Stimulated activated CD8-positive, alpha-beta memory T cell treated with anti-CD3 and anti-CD28 coated beads, Interleukin-12 subunit alpha, Interleukin-12 subunit beta, amount 100 ng/mL, for 4 hours (primary cell): ENCODE data around the gene PLPPR5.

Experiments used
- DNase-seq: peaks from one replicate; pipeline ENCODE4 v3.0.0-alpha.2; 2020; ENCODE audit warnings: low read depth

Gene PLPPR5

GRCh38 chr1:98969798-98970490 is 34.7 kb downstream of the PLPPR5 start:
- DNase-seq: no peak

- no peak for DNase-seq
These were observed 37.5 kb downstream of the PLPPR5 start for GRCh38 chr1:98967122-98967521.

GRCh38 chr1:98965394-98965793 is 39.3 kb downstream of the PLPPR5 start:
- DNase-seq: no peak

- no peak for DNase-seq
These were observed 40.5 kb downstream of the PLPPR5 start for GRCh38 chr1:98964198-98964597.

GRCh38 chr1:98963064-98963758 is 41.5 kb downstream of the PLPPR5 start:
- DNase-seq: no peak

GRCh38 chr1:98962156-98962555 is 42.5 kb downstream of the PLPPR5 start:
- DNase-seq: no peak

- DNase-seq: no peak
These were observed 55.0 kb downstream of the PLPPR5 start for GRCh38 chr1:98949621-98950020.

- no peak for DNase-seq
These were observed 55.5 kb downstream of the PLPPR5 start for GRCh38 chr1:98949166-98949565.

GRCh38 chr1:98947071-98947470 is 57.6 kb downstream of the PLPPR5 start:
- DNase-seq: no peak

- no peak for DNase-seq
These were observed 64.0 kb downstream of the PLPPR5 start for GRCh38 chr1:98940722-98941079.

- no peak for DNase-seq
These were observed 64.5 kb downstream of the PLPPR5 start for GRCh38 chr1:98940069-98940721.

- no peak for DNase-seq
These were observed 65.2 kb downstream of the PLPPR5 start for GRCh38 chr1:98939471-98939870.

- no peak for DNase-seq
These were observed 67.3 kb downstream of the PLPPR5 start for GRCh38 chr1:98937347-98937746.

GRCh38 chr1:98932184-98932583 is 72.5 kb downstream of the PLPPR5 start:
- no peak for DNase-seq

GRCh38 chr1:98931128-98931835 is 73.4 kb downstream of the PLPPR5 start:
- no peak for DNase-seq

GRCh38 chr1:98929437-98929836 is 75.2 kb downstream of the PLPPR5 start:
- DNase-seq: no peak

- DNase-seq: no peak
These were observed 78.1 kb downstream of the PLPPR5 start for GRCh38 chr1:98926597-98926996.

- no peak for DNase-seq
These were observed 79.7 kb downstream of the PLPPR5 start for GRCh38 chr1:98924977-98925376.

GRCh38 chr1:98923667-98924066 is 81.0 kb downstream of the PLPPR5 start:
- DNase-seq: no peak

GRCh38 chr1:98921817-98922216 is 82.8 kb downstream of the PLPPR5 start:
- DNase-seq: no peak

GRCh38 chr1:98920441-98921110 is 84.1 kb downstream of the PLPPR5 start:
- DNase-seq: no peak

- DNase-seq: no peak
These were observed 85.0 kb downstream of the PLPPR5 start for GRCh38 chr1:98919652-98920051.
